Motor neuron (in vitro differentiated cells): ENCODE measurements around the gene MAP2K5. TPM values are rescaled to one million over a fixed set of nuclear protein-coding genes. Genes with fewer than 3 reads are reported as not detected.
A peak's percentile ranks its signal among the peaks of the same experiment; 100 is the strongest.

ENCODE experiments used
- ATAC-seq, 8 experiments: fragments of 200-7000 bp; cut with Tn5 transposase; replicated peaks in 6 of 8; 2 replicates each; pipeline ENCODE4 v1.8.0; 2021; ENCODE audit warnings: mild to moderate bottlenecking in 8 of 8, moderate library complexity in 8 of 8
- H3K27ac ChIP-seq, 2 donors: fragments of 250-450 bp; sonication (Bioruptor Pico); 2 replicates each; pipeline ENCODE4 v1.9.0; 2021; ENCODE audit warnings: antibody characterized with exemption in 2 of 2, mild to moderate bottlenecking in 2 of 2, moderate library complexity in 1 of 2
- H3K4me1 ChIP-seq, 2 donors: fragments of 250-450 bp; sonication (Bioruptor Pico); replicated peaks in 1 of 2; 2 replicates each; pipeline ENCODE4 v1.6.1; 2021; ENCODE audit warnings: antibody characterized with exemption in 2 of 2, mild to moderate bottlenecking in 2 of 2, moderate library complexity in 1 of 2
- H3K4me3 ChIP-seq, 5 donors: fragments of 250-450 bp; sonication (Bioruptor Pico); 2 replicates each; pipeline ENCODE4 v1.9.0; 2021; ENCODE audit warnings: antibody characterized with exemption in 5 of 5, mild to moderate bottlenecking in 5 of 5, moderate library complexity in 4 of 5
- WGBS, 10 experiments: fragments of 450-650 bp; shearing (Covaris generic); methylation state at CpG; one replicate each; pipeline ENCODE4 v1.0.0; 2022; 5-methylcytosine and 5-hydroxymethylcytosine counted together
- in situ Hi-C, 9 experiments: fragments of 400-800 bp; cut with MboI; loops; one replicate each; pipeline ENCODE4 v1.15.0; 2021; ENCODE audit warnings: low sequenced_read_pairs in 9 of 9, low pct_unique_long_range_greater_than_20kb in 2 of 9; ENCODE audit not compliant: unreplicated experiment in 9 of 9
- total RNA-seq, 8 experiments: library from RNA; unstranded; fragments of 300-600 nt; gene quantifications; 2 replicates each; pipeline versions ENCODE4 v1.2.3 to v1.2.4, GENCODE V29; 2022

MAP2K5 gene
- total RNA-seq, 8 experiments from 2014 or later: 5.3 to 22.6 (median 10.6) TPM

GRCh38 chr15:67783303-67783702, 240.8 kb downstream of the MAP2K5 start:
- in situ Hi-C loops: no loop called here
- WGBS, 10 experiments: 72 to 100% (median 93%) methylated on average over 1 to 5 of the region's 7 CpGs; no CpG with 5 or more reads in 3 of the 10 experiments
- no peak for ATAC-seq
- Histone ChIP-seq H3K27ac (no peak overlapping the region), H3K4me3 (no peak overlapping the region), H3K4me1 (peaks cover 13 to 25% of the 10 kb centered on the region in 2 donors)

GRCh38 chr15:67784090-67784781, 241.7 kb downstream of the MAP2K5 start:
- in situ Hi-C loops: no loop called here
- Histone ChIP-seq H3K27ac (no peak overlapping the region), H3K4me1 (peaks cover 11 to 20% of the 10 kb centered on the region in 2 donors), H3K4me3 (no peak overlapping the region)
- no peak for ATAC-seq
- WGBS, 10 experiments: 64 to 100% (median 80%) methylated on average over 1 to 4 of the region's 4 CpGs; no CpG with 5 or more reads in 2 of the 10 experiments

- peaks cover 11 to 20% of the 10 kb centered on the region in 2 donors for H3K4me1 ChIP-seq
- ATAC-seq: no peak
- in situ Hi-C loops: no loop called here
- no peak overlapping the region for H3K4me3 ChIP-seq
- no peak overlapping the region for H3K27ac ChIP-seq
- WGBS, 10 experiments: 80 to 100% (median 91%) methylated on average over 1 to 12 of the region's 12 CpGs; no CpG with 5 or more reads in 1 of the 10 experiments
Observed at GRCh38 chr15:67784856-67785430, 242.4 kb downstream of the MAP2K5 start.

GRCh38 chr15:67785431-67785830, 242.9 kb downstream of the MAP2K5 start:
- no peak for ATAC-seq
- Histone ChIP-seq H3K4me3 (no peak overlapping the region), H3K4me1 (peaks cover 11 to 20% of the 10 kb centered on the region in 2 donors), H3K27ac (no peak overlapping the region)
- WGBS, 10 experiments: 72 to 96% (median 88%) methylated on average over 2 to 5 of the region's 5 CpGs; no CpG with 5 or more reads in 3 of the 10 experiments
- in situ Hi-C loops: no loop called here

- in situ Hi-C loops: no loop called here
- H3K27ac ChIP-seq: no peak overlapping the region
- WGBS, 10 experiments: 69 to 100% (median 100%) methylated on average over 1 to 4 of the region's 4 CpGs; no CpG with 5 or more reads in 1 of the 10 experiments
- H3K4me3 ChIP-seq: no peak overlapping the region
- no peak for ATAC-seq
- peaks cover 11 to 18% of the 10 kb centered on the region in 2 donors for H3K4me1 ChIP-seq
Observed at GRCh38 chr15:67786646-67787045, 244.1 kb downstream of the MAP2K5 start.

GRCh38 chr15:67788986-67789385, 246.5 kb downstream of the MAP2K5 start:
- Histone ChIP-seq H3K27ac (no peak overlapping the region), H3K4me1 (peaks cover 0 to 7% of the 10 kb centered on the region in 2 donors)
- in situ Hi-C loops: no loop called here

GRCh38 chr15:67790610-67791319, 248.3 kb downstream of the MAP2K5 start:
- Histone ChIP-seq H3K27ac (no peak overlapping the region), H3K4me3 (no peak overlapping the region), H3K4me1 (peaks cover 0 to 7% of the 10 kb centered on the region in 2 donors)
- no peak for ATAC-seq
- WGBS, 10 experiments: 60 to 92% (median 71%) methylated on average over 1 to 3 of the region's 3 CpGs; no CpG with 5 or more reads in 5 of the 10 experiments
- in situ Hi-C loops: no loop called here

More at GRCh38 chr15:67788986-67789385, 246.5 kb downstream of the MAP2K5 start:
- no peak for ATAC-seq
- H3K4me3 ChIP-seq: no peak overlapping the region

- in situ Hi-C loops: no loop called here
Observed at GRCh38 chr15:67792250-67792942, 249.9 kb downstream of the MAP2K5 start.

GRCh38 chr15:67794832-67795574, 252.5 kb downstream of the MAP2K5 start:
- Histone ChIP-seq H3K27ac (no peak overlapping the region), H3K4me3 (no peak overlapping the region), H3K4me1 (no peaks in the 10 kb centered on the region)
- in situ Hi-C loops: no loop called here
- 78 to 100% (median 94%) methylated on average over 2 to 4 of the region's 4 CpGs; no CpG with 5 or more reads in 1 of the 10 experiments for WGBS, 10 experiments
- ATAC-seq: no peak

More at GRCh38 chr15:67792250-67792942, 249.9 kb downstream of the MAP2K5 start:
- WGBS, 10 experiments: 35 to 100% (median 72%) methylated on average over 2 to 8 of the region's 8 CpGs; no CpG with 5 or more reads in 2 of the 10 experiments
- Histone ChIP-seq H3K4me1 (peaks cover 0 to under 1% of the 10 kb centered on the region in 2 donors), H3K27ac (no peak overlapping the region), H3K4me3 (no peak overlapping the region)
- peak in 1 of 8 experiments; percentile 54 for ATAC-seq

- H3K4me3 ChIP-seq: no peak overlapping the region
- in situ Hi-C loops: no loop called here
- H3K4me1 ChIP-seq: no peaks in the 10 kb centered on the region
- no peak overlapping the region for H3K27ac ChIP-seq
- ATAC-seq: peak in 2 of 8 experiments; percentile 70 to 86
- WGBS, 10 experiments: 60 to 100% (median 87%) methylated on average over 1 to 4 of the region's 4 CpGs; no CpG with 5 or more reads in 3 of the 10 experiments
Observed at GRCh38 chr15:67796196-67797127, 254.0 kb downstream of the MAP2K5 start.

- no peak overlapping the region for H3K4me3 ChIP-seq
- ATAC-seq: peak in 5 of 8 experiments; percentile 61 to 82 (median 79)
- H3K27ac ChIP-seq: no peak overlapping the region
- 14 to 96% (median 67%) methylated on average over 1 to 4 of the region's 6 CpGs; no CpG with 5 or more reads in 3 of the 10 experiments for WGBS, 10 experiments
- in situ Hi-C loops: no loop called here
- peaks cover 10 to 15% of the 10 kb centered on the region in 2 donors for H3K4me1 ChIP-seq
Observed at GRCh38 chr15:67799801-67800205, 257.3 kb downstream of the MAP2K5 start.
